Adrenal gland (tissue), 5 donors: ENCODE results near the gene ADARB2.

Experiments used
- CTCF ChIP-seq, 6 experiments: fragments of 450-650 bp in 4 of 6; fragments of 200-600 bp in 2 of 6; sonication (generic) in 1 of 6; IDR thresholded peaks; 1 replicate in 5 of 6; 2 replicates in 1 of 6; pipeline versions ENCODE4 v1.5.1 to v1.8.0; 2016 to 2021; ENCODE audit warnings: antibody characterized with exemption in 6 of 6, mild to moderate bottlenecking in 2 of 6, moderate library complexity in 1 of 6
- POLR2A ChIP-seq, 2 donors: fragments of 450-650 bp; IDR thresholded peaks; one replicate each; pipeline ENCODE4 v1.6.1; 2017; ENCODE audit warnings: antibody characterized with exemption in 2 of 2, mild to moderate bottlenecking in 2 of 2, moderate library complexity in 1 of 2
- donor health status: DM: no; HTN: no; CAD: no.

GRCh38 chr10:1684991-1685390 lies 52.3 kb downstream of the ADARB2 start:
- TF ChIP-seq CTCF (IDR thresholded peaks at IDR 0.05) (no peak), POLR2A (IDR thresholded peaks at IDR 0.05) (no peak)
